ENCODE results near the gene ARHGEF28. TPM values are rescaled to one million over a fixed set of nuclear protein-coding genes. Genes with fewer than 3 reads are reported as not detected.
A peak's percentile ranks its signal among the peaks of the same experiment; 100 is the strongest.

Gene ARHGEF28
- total and polyA plus RNA-seq, 2 of the 13 experiments (the other 11 are each of a cell fraction or from before 2014, with no cell fraction given), result 17.4 to 34.1 TPM

DNA sequence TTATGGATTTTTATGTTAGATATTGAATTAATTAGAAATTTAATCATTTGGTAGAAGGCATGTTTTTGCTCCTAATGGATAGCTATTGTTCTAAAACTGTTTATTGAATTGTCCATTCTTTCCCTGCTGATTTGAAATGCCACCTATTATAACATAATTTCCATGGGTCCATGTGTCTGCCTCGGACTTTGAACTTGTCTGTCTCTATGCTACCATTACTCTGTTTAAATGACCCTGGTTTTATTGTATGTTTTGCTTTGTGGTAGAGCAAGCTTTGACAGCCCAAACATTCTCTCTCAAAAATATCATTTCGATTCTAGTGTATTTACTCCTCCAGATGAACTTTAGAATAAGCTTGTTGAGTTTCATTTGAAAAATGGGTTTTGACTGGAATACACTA, 120.6 kb downstream of the ARHGEF28 start:
- peak; percentile 62 for DNase-seq (ENCODE audit: low spot score)
- Histone ChIP-seq H3K27ac (ENCODE audit: extremely low read length, insufficient read depth, low read length) (no peak overlapping the region), H4K20me1 (ENCODE audit: insufficient read depth, low read length) (no peaks in the 10 kb centered on the region), H3K79me2 (ENCODE audit: insufficient read depth, low read length) (peaks cover 16% of the 10 kb centered on the region), H3K9ac (ENCODE audit: insufficient read depth, low read depth, low read length) (no peak overlapping the region), H2AFZ (ENCODE audit: low read length) (no peak overlapping the region), H3K36me3 (replicated peaks in 1 of 2; ENCODE audit: control insufficient read depth in 1 of 2, insufficient read depth in 2 of 2, low read length in 2 of 2) (peaks cover 2 to 9% of the 10 kb centered on the region in 2 experiments; a peak in 2 of 5 replicates), H3K27me3 (ENCODE audit: control insufficient read depth in 1 of 2, insufficient read depth in 2 of 2, low read length in 2 of 2) (no peaks in the 10 kb centered on the region), H3K4me2 (ENCODE audit: low read depth, low read length) (peak overlapping the region; percentile 1; the same call in 1 of the 2 replicates), H3K4me1 (ENCODE audit: insufficient read depth, low read length) (peaks cover 35% of the 10 kb centered on the region), H3K9me3 (ENCODE audit: low read length) (no peaks in the 10 kb centered on the region), H3K4me3 (replicated peaks in 1 of 3; ENCODE audit: insufficient read depth in 1 of 3, low read depth in 2 of 3, low read length in 3 of 3) (no peak overlapping the region)
- CTCF ChIA-PET (ENCODE audit: low intra/inter-chr PET ratio, low total read pairs), result no interaction called here
- no peak for FAIRE-seq
- 31% methylated on average over 2 of the region's 2 CpGs for WGBS (ENCODE audit: low lambda C conversion rate)
- peak; percentile 50; the same call in 2 of the 3 replicates for ATAC-seq
- no TSS peak for BruUV-seq (replicated peaks)
- POLR2A ChIA-PET, result interaction anchor here (1.2 to 1.5 kb wide), 3 partner anchors 14 to 24 kb away, joined by 3 to 4 read pairs (median 3); no protein-coding TSS in a partner anchor
- in situ Hi-C loops (cut with HindIII; ENCODE audit: extremely low pct_ligation_motif_present, low pct_unique_long_range_greater_than_20kb), result no loop called here
- intact Hi-C loops (cut with micrococcal nuclease; ENCODE audit: unreplicated experiment), result no loop called here
- no peak for TF ChIP-seq MTA3 (CRISPR knock-in tag; IDR thresholded peaks at IDR 0.05)
- TF ChIP-seq SAP130 (CRISPR knock-in tag; IDR thresholded peaks at IDR 0.05; ENCODE audit: low read depth), result peak; percentile 39; the same call in 1 of the 2 replicates
- TF ChIP-seq, protein P1, sequence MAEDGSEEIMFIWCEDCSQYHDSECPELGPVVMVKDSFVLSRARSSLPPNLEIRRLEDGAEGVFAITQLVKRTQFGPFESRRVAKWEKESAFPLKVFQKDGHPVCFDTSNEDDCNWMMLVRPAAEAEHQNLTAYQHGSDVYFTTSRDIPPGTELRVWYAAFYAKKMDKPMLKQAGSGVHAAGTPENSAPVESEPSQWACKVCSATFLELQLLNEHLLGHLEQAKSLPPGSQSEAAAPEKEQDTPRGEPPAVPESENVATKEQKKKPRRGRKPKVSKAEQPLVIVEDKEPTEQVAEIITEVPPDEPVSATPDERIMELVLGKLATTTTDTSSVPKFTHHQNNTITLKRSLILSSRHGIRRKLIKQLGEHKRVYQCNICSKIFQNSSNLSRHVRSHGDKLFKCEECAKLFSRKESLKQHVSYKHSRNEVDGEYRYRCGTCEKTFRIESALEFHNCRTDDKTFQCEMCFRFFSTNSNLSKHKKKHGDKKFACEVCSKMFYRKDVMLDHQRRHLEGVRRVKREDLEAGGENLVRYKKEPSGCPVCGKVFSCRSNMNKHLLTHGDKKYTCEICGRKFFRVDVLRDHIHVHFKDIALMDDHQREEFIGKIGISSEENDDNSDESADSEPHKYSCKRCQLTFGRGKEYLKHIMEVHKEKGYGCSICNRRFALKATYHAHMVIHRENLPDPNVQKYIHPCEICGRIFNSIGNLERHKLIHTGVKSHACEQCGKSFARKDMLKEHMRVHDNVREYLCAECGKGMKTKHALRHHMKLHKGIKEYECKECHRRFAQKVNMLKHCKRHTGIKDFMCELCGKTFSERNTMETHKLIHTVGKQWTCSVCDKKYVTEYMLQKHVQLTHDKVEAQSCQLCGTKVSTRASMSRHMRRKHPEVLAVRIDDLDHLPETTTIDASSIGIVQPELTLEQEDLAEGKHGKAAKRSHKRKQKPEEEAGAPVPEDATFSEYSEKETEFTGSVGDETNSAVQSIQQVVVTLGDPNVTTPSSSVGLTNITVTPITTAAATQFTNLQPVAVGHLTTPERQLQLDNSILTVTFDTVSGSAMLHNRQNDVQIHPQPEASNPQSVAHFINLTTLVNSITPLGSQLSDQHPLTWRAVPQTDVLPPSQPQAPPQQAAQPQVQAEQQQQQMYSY (CRISPR knock-in tag; IDR thresholded peaks at IDR 0.05), result no peak
- TF ChIP-seq SAFB2 (CRISPR knock-in tag; IDR thresholded peaks at IDR 0.05; ENCODE audit: borderline replicate concordance, low read depth), result no peak
- no peak for TF ChIP-seq RARG (CRISPR knock-in tag; IDR thresholded peaks at IDR 0.05; ENCODE audit: low read depth)
- no peak for TF ChIP-seq ZNF678 (CRISPR knock-in tag; IDR thresholded peaks at IDR 0.05)
- TF ChIP-seq ZFP41 (CRISPR knock-in tag; IDR thresholded peaks at IDR 0.05; ENCODE audit: borderline replicate concordance), result no peak
- TF ChIP-seq, protein P2, sequence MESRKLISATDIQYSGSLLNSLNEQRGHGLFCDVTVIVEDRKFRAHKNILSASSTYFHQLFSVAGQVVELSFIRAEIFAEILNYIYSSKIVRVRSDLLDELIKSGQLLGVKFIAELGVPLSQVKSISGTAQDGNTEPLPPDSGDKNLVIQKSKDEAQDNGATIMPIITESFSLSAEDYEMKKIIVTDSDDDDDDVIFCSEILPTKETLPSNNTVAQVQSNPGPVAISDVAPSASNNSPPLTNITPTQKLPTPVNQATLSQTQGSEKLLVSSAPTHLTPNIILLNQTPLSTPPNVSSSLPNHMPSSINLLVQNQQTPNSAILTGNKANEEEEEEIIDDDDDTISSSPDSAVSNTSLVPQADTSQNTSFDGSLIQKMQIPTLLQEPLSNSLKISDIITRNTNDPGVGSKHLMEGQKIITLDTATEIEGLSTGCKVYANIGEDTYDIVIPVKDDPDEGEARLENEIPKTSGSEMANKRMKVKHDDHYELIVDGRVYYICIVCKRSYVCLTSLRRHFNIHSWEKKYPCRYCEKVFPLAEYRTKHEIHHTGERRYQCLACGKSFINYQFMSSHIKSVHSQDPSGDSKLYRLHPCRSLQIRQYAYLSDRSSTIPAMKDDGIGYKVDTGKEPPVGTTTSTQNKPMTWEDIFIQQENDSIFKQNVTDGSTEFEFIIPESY (CRISPR knock-in tag; IDR thresholded peaks at IDR 0.05), result no peak
- no peak for TF ChIP-seq ARNTL (CRISPR knock-in tag; IDR thresholded peaks at IDR 0.05)
- no peak for TF ChIP-seq ZNF557 (CRISPR knock-in tag; IDR thresholded peaks at IDR 0.05)
- no peak for TF ChIP-seq ZNF879 (CRISPR knock-in tag; IDR thresholded peaks at IDR 0.05)
- TF ChIP-seq, protein P3, sequence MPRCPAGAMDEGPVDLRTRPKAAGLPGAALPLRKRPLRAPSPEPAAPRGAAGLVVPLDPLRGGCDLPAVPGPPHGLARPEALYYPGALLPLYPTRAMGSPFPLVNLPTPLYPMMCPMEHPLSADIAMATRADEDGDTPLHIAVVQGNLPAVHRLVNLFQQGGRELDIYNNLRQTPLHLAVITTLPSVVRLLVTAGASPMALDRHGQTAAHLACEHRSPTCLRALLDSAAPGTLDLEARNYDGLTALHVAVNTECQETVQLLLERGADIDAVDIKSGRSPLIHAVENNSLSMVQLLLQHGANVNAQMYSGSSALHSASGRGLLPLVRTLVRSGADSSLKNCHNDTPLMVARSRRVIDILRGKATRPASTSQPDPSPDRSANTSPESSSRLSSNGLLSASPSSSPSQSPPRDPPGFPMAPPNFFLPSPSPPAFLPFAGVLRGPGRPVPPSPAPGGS (CRISPR knock-in tag; IDR thresholded peaks at IDR 0.05), result no peak
- TF ChIP-seq, protein P4, sequence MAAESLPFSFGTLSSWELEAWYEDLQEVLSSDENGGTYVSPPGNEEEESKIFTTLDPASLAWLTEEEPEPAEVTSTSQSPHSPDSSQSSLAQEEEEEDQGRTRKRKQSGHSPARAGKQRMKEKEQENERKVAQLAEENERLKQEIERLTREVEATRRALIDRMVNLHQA (CRISPR knock-in tag; IDR thresholded peaks at IDR 0.05), result no peak
- TF ChIP-seq SOX5 (CRISPR knock-in tag; IDR thresholded peaks at IDR 0.05; ENCODE audit: borderline replicate concordance), result peak; percentile 57; the same call in 1 of the 2 replicates
- TF ChIP-seq, protein P5, sequence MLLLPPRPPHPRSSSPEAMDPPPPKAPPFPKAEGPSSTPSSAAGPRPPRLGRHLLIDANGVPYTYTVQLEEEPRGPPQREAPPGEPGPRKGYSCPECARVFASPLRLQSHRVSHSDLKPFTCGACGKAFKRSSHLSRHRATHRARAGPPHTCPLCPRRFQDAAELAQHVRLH (CRISPR knock-in tag; IDR thresholded peaks at IDR 0.05; ENCODE audit: borderline replicate concordance, low read depth), result no peak
- no peak for TF ChIP-seq BHLHE40 (IDR thresholded peaks at IDR 0.05; ENCODE audit: low read length)
